Skeletal muscle cell (primary cell): ENCODE results near the gene GALNT14.

Experiments used
- DNase-seq: peaks from one replicate; pipeline ENCODE4 v3.0.0-alpha.2; 2010; ENCODE audit warnings: low read depth
- H3K4me3 ChIP-seq: 2 replicates; pipeline ENCODE4 v1.5.1; 2011; ENCODE audit warnings: low read depth, mild to moderate bottlenecking, control low read depth, low read length, moderate library complexity

The GALNT14 gene

DNA sequence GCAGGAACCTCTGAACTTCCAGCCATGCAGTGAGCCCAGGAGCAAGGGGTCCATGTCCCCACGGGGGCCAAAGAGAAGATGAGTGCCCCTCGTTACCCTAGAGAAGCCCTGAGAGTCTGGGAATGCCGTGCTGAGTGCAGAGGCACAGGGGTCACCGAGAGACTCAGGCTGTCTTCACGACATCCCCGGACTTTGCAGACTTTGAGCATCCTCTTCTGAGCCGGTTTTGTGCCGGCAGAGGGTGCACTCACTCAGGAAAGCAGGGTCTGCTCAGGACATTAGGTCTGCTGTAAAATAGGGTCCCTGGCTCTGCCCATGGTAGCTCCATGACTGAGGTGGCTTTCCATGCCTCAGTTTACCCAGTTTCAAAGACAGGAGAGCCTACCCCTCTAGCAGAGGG, 71.0 kb downstream of the GALNT14 start:
- no peak overlapping the region for H3K4me3 ChIP-seq
- DNase-seq: no peak

DNA sequence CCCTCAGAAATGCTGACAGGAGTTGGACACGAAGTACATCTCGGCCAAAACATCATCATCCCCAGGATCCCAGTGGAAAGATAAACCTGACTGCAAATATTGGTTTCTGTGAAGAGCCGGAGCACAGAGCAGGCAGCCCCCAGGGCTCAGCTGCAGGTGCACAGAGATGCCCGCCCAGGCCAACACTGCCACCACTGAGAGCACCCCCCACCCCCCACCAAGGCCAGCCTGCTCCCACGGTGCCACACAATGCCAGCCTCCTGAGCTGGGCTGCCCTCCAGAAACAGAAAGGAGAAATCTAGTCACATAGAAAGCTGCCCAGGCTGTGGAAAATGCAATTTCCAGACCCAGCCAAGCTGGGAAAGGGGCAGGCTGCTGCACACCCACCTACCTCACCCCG, 71.7 kb downstream of the GALNT14 start:
- H3K4me3 ChIP-seq: no peak overlapping the region
- no peak for DNase-seq

DNA sequence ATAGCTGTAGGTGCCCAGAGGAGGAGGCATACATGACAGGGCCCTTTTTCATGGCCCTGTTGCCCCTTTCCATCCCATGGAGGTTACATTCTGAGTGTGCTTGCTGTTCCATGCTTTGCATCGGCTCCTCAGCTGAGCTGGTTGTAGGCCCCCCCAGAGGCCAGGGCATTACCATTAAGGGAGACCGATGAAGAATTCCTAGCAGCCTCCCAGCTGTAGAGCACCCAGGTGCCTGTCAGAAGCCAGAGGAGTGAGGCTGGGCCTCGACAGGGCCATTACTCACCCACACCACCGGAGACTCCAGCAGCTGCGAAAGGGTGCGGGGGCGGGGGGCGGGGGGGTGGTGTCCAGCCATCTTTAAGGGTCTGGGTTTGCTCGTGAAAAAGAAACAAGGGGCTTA, 72.2 kb downstream of the GALNT14 start:
- H3K4me3 ChIP-seq: no peak overlapping the region
- DNase-seq: no peak

DNA sequence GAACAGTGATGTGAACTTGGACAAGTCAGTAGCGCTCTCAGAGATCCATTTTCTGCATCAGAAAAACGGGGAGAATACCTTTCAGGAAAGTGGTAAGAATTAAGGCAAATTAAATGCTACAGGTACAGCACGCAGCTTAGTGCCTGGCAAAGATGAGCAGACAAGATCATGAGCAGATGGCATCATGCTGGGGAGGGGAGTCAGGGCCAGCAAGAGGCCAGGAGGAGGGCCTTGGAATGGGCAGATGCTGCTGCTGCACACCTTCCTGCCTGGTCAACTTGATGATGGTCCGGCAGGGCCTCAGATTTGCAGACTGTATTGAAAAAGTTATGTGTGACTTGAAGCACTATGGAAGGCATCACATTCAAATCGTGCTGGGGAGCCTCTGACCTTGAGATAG, 72.9 kb downstream of the GALNT14 start:
- no peak for DNase-seq
- no peak overlapping the region for H3K4me3 ChIP-seq

DNA sequence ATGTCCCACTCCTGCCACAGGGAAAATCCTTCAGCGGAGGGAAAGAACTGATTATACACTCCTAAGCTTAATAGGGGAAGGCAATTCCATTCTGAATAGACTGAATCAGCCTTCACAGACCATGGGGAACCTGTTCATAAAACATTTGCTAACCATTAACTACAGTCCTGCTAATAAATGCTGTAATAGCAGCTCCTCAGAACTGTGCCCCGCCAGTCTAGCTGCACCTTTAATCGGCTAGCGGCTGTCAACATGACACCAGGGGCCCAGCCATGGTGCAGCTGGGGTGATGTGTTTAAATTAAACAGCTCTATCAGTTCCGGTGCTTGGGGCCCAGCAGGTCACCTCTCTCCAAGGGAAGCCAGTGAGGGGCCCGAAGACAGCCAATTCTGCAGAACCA, 77.8 kb downstream of the GALNT14 start:
- DNase-seq: no peak
- H3K4me3 ChIP-seq: no peak overlapping the region

DNA sequence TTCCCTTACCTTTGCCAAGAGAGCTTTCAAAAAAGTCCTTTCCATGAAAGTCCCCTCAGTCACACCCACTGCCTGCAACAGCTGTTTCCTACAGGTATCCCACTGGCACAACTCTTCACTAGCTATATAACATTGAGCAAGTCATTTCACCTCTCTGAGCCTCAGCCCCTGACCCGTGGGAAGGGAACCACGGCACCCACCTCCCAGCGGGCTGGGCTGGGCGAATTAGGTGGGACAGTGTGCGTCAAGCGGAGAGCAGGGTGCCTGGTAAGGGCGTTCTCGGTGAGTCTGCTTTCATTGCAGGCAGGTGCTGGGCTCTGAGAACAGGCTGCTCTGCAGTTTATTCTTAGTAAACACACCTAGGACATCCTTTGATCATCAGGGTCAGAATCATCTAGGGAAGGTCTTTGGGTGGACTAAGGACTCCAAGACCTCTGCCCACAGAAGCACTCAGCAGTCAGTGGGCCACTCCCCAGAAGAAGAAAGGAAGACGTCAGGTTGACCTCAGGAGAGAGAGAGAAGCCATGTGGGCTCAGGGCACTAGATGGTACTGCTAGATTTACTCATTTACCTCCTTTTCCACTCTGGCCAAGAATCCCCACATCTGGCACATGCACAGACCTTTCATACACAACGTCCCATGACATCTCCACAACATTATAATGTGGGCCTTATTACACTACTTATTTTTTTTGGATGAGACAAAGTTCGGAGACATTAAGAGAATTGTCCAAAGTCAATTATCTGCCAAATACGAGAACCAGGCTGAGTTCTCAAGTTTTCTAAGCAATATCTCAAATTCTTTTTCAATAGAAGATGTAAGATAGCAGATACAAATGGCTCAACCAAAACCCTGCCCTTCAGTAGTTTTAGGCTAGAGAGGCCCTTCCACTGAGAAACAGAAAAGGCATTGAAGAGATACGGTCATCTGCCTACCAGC, 79.9 kb downstream of the GALNT14 start:
- H3K4me3 ChIP-seq: no peak overlapping the region
- no peak for DNase-seq

DNA sequence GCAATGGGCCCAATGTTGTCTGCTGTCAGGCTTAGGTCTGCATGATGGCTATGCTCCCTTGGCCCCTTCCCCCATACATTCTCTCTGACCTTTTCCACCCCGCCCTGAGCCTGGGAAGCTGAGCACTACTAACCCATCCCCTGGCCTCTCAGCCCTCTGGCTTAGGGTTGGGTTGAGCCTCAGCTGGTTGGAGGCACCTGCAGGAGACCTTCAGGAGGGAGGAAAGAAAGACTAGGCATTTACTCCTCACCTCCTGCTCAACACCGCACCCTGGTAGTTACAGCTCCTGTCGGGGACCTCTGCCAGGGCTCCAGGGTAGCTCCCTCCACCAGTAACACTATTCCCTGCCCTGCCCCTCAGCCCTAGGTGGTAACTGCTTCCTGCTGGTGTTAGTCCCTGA, 80.5 kb downstream of the GALNT14 start:
- H3K4me3 ChIP-seq: no peak overlapping the region
- no peak for DNase-seq

DNA sequence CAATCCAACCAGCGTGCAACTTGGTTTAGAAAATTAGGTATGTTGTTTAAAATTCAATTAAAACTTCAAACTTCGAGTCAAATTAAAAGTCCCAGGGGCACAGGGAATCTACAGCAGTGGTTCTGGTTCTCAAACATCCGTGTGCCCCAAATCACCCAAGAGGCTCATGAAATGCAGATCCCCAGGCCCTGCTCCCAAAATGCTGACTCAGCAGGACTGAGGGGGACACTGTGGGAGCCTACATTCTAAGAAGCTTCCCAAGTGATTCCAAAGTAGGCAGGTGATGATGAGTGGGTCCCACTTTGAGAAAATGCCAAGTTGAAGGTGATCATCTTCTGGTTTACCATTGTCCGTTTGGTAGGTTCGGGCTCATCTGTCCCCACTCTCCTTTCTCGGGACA, 82.3 kb downstream of the GALNT14 start:
- no peak for DNase-seq
- no peak overlapping the region for H3K4me3 ChIP-seq

DNA sequence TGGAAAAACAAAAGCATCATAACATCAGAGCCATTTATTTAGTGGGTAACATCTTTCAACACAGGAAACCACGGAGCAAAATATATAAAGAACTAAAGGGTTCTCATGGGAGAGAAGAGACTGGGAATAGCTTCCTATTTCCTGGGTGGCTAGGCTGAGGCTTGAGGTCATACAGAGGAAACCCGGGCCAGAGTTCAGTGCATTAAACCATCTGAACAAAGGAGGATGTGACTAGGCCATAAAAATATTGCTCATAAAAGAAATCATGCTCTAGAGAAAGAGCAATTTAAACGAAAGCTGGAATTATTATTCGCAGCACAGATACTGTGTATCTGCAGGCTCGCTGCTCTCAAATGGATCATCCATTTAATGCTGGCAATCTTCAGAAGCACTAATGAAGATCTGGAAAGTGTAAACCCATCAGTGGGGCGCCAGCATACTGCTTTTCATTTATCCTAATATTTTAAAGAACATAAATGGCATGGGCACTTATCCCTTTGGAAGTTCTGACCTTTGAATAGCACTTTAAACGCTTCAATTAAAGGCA, 83.3 kb downstream of the GALNT14 start:
- DNase-seq: no peak
- H3K4me3 ChIP-seq: no peak overlapping the region

DNA sequence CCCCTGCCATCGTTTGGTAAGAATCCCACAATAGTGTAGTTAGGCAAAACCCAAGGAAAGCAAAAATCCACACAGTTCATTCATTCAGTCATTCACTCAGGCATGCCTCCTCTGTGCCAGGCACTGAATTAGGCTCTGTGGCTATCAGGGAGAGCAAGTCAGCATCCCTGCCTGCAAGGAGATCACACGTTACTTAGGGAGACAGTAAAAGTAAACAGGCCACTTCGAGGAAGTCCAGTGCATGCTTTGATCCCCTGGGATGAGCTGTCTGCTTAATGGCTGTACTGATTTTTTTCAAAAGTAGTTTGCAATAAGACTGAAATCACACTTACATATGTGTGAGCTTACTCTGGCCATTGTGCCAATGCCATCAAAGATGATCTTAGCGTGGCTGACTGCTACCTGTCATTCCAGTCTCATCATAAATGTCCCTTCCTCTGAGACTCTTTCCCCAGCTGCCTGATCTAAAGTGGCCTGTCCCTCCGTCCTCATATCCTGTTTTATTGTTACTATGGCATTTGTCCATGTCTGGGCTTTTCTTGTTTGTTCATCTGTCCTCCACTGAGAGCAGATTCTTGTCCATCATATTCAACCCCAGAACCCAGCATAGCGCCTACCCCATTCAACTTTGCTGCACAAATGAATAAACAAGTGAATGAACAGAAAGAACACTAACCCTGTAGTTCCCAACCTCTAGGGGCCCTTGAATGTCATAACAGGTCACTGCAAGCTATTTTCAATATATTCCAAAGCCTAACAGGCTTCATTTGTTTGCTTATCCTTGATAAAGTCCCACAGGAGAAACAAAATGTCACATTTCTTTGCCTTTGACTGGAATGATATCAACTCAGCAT, 84.1 kb downstream of the GALNT14 start:
- DNase-seq: no peak

DNA sequence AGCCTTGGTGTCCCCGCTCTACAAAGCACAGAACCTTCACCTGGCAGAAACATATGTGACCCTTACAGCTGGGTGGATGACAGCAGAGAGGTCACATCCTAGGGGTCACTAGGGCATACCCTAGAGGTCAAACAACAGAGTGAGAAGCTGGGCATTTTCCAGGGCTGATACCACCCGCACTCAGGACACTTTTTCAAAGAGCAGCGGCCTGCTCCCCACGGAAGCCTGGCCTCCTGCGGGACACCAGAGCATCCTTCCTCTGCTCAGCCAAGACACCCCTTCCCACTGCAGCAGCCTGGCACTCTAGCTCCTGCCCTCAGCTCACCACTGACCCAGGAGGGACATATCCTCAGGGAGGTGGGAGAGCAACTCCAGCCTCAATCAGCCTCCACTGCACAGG, 86.0 kb downstream of the GALNT14 start:
- DNase-seq: no peak
- H3K4me3 ChIP-seq: no peak overlapping the region

More for the DNA sequence above, 84.1 kb downstream of the GALNT14 start:
- no peak overlapping the region for H3K4me3 ChIP-seq

DNA sequence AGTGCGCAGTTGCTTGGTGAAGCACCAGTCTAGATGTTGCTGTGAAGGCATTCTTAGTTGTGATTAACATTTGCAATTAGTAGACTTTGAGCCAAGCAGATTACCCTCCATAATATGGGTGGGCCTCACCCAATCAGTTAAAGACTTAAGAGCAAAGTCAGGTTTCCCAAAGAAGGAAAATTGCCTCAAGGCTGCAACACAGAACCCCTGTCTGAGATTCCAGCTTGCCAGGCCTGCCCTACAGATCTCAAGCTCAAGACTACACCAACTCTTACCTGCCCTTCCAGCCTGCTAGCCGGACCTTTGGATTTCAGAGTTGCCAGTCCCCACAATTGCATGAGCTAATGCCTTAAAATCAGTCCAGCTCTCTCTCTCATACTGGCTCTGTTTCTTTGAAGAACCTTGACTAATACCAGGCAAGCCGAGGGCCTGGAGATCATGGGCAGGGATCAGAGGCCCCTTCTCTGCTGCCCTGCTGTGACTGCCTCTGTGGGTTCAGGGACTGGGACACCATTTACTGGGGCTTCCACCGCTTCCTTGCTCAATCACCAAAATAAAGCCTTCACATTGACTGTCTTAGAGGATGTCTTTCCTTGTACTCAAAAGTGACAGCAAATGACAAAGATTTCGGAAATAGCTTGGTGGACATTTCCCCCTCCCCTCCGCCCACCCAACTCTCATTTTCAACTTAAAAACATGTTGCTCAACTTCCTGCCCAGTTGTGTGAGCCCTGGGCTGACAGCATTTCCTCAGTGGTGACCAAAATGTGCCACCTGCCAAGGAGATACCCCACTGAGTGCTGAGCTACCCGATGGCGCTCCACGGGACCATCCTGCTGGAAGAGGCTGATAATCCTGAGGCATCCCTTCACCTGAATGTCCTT, 86.7 kb downstream of the GALNT14 start:
- no peak overlapping the region for H3K4me3 ChIP-seq
- DNase-seq: no peak

DNA sequence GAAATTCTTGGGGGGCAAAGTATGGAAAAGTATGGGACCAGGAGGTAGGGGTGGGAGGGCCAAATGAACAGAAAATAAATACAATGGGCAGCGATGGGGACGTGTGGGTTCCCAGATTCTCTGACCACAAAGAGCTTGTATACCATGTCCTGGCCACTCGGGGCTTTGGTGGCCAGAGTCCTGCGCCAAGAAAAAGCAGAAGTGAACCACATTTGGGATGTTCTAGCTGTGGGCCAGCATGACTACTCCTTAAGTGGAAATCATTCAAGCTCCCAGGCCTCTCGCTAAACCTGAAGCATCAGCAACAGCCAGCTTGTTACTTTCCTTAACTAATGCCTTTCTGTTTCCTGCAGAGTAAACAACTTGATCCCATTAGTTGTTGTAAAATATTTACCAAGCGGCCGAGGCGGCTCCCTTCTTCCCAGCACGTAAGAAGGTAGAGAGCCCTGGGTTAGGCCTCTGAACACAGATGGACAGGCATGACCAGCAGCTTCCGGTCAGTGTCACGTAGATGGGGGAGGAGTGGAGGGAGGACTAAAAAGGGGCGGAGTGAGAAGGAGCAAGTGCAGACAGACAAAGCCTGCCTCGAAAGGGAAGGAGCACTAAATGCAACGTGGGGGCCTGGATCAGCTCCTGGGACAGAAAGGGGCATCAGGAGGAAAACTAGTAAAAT, 88.2 kb downstream of the GALNT14 start:
- no peak overlapping the region for H3K4me3 ChIP-seq
- DNase-seq: no peak

DNA sequence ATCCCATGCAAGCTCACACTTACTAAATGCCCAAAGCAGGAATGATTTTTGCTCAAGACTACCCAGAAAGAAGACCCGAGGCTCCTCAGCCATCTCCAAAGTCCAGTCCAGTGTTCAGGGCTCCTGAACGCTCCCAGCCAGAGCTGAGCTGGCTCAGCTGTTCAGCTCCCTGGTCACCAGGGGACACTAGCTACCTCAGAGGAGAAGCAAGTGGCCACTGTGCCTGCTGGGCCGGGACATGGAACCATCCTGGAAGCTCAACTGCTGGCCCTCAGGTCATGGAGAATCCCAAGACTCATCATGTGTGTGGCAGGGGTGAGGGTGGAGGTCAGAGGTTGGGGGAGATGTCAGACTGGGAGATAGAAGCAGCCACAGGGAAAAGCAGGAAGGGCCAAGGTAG, 89.0 kb downstream of the GALNT14 start:
- no peak overlapping the region for H3K4me3 ChIP-seq
- DNase-seq: no peak

DNA sequence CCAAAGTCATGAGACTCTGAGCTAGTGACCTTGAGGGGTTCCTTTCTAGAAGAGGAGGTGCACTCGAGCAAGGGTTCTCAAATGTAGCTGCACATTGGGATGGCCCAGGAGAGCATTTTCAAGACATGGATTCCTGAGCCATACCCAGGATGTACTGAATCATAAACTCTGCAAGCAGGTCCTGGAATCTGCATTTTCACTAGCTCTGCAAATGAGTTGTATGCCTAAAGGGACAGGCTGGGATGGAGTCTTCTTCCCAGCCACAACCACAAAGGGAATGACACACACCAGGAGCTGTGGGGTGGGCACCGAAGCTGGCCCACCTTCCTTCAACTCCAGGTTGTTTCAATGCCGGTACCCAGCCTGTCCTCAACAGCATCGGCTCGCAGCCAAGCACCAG, 90.6 kb downstream of the GALNT14 start:
- DNase-seq: no peak

DNA sequence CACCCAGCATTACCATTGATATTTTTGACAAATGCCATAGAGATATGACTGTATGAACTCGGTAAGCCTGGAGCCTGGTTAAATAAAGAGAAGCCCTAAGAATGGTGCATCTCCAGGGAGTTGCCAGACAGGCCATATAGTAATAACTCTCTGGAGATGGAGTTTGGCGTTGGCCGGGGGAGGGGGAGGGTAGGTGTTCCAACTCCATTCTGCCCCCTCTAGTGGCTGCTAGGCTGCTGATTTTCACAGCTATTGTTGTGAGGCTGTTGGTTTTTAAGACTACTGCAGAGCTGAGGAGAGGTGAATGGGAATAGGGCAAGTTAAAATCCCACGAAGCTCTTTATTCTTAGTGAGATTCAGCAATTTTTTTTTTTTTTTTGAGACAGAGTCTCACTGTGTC, 99.9 kb downstream of the GALNT14 start:
- DNase-seq: no peak
- H3K4me3 ChIP-seq: no peak overlapping the region

More for the DNA sequence above, 90.6 kb downstream of the GALNT14 start:
- no peak overlapping the region for H3K4me3 ChIP-seq

DNA sequence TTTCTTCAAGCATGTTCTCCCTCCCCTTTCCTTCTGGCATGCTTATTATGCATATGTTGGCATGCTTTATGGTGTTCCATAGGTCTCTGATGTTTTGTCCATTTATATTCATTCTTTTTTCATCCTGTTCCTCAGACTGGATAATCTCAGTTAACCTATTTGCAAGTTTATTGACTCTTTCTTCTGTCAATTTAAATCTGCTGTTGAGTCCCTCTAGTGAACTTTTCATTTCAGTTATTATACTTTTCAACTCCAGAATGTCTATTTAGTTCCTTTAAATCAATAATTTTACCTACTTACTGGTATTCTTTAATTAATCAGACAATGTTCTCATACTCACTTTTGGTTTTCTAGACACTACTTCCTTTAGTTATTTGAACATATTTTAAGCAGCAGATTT, 101.2 kb downstream of the GALNT14 start:
- no peak for DNase-seq
- no peak overlapping the region for H3K4me3 ChIP-seq

DNA sequence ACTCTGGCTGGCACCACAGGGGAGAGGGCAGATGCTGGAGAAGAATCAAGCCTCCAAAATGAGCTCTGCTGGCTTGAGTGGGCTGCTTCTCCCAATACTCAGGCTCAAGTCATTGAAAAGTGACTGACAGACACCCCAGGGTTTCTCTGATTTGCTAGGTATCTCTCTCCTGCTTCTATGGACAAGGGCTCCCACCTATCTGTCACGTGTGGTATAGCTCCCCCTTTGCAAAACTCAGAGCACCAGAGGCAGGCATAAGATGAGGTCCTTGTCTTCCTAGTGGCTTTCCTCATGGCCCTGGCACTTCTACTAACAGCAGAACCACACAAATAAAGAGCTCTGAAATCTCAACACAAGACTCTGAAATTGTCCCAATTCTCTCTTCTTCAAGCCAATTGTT, 105.2 kb downstream of the GALNT14 start:
- H3K4me3 ChIP-seq: no peak overlapping the region
- no peak for DNase-seq

DNA sequence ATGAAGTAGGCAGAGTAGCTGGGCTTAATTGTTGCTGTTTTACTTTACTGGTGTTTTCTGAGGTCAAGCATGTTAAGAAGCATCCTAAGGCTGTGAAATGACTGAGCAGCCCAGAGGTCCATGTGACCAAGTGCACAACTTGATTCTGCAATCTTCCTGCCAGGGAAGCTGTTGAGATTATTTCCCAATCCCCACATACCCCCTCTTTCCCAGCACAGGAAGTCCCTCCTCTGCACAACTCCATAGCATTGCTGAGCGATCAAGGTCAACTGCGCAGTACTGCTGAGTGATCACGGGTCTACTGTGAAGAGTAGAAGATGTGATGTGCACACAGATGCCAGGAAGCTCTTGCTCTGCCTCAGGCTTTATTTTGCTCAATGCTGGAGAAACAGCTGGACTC, 105.8 kb downstream of the GALNT14 start:
- DNase-seq: no peak
- H3K4me3 ChIP-seq: no peak overlapping the region
